GM15510 (cell line): ENCODE results near the gene ZNF579.

Experiments
- POLR2A ChIP-seq: IDR thresholded peaks from 3 replicates; pipeline ENCODE4 v1.6.1; 2011; ENCODE audit warnings: borderline replicate concordance; ENCODE audit not compliant: insufficient read length; ENCODE audit errors: extremely low read depth

The ZNF579 gene

GRCh38 chr19:55591555-55591954, 10.9 kb upstream of the ZNF579 start:
- TF ChIP-seq POLR2A: no peak

DNA sequence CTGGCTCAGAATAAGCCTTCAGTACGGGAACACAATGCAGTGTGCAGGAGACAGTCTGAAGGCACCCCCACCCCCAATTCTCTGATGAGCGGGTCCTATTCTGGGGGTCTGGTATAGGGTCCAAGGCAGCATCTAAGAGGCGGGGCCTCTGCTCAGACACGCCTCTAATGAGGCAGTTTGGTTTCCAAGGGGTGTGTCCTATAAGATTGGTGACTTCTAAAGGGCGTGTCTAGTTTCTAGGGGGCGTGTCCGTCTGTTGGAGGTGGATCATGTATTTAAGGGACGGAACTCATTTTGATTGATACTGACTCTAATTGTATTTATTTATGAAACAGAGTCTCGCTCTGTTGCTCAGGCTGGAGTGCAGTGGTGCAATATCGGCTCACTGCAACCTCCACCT, 10.0 kb upstream of the ZNF579 start:
- TF ChIP-seq POLR2A: no peak

DNA sequence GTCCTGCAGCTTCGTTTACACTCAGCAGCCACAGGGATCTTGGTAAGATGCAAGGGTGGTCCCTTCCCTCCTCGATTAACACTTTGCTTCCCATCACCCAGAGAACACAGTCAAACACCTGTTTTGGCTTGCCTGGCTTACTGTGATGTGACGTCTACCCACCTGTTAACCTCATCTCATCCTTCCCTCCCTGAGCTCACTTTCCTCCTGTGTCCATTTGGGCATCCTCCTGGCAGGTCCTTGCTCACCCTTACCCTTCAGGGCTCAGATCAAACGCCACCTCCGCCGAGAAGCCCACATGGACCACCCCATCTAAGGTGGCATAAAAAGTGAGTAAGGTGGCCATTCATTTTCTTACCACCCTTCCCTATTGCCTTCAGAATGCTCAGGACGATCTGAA, 9.5 kb upstream of the ZNF579 start:
- no peak for TF ChIP-seq POLR2A

GRCh38 chr19:55588738-55589137, 8.1 kb upstream of the ZNF579 start:
- TF ChIP-seq POLR2A: no peak

GRCh38 chr19:55586976-55587668, 6.5 kb upstream of the ZNF579 start:
- no peak for TF ChIP-seq POLR2A

DNA sequence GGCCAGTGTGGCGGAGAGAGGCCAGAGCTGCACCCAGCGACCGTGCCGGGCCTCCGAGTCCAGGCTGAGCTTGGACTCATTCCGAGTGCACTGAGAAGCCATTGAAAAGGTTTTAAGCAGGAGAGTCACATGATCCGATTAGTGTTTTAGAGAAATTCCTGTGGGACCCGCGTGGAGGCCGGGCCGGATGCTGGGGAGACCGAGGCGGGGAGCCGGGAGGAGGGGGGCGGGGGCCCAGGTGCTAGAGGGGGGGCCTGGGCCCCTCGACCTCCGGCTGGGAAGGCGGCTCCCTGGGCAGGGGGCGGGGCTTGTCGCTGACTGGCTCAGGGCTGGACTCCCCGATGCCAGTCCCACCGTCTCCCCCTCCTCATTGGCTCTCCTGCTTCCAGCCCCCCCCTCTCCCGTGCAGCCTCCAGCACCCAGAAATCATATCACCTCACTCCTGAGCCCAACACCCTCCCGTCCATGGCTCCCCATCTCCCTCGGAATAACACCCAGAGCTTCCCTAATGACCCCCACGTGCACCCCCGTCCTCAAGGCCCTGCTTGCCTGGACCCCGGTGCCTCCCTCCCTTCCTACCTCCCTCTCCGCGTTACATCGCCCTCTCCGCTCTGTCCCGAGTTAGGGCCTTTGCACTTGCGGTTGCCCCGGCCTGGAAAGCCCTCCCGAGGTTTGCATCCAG, 5.2 kb upstream of the ZNF579 start:
- TF ChIP-seq POLR2A: no peak

DNA sequence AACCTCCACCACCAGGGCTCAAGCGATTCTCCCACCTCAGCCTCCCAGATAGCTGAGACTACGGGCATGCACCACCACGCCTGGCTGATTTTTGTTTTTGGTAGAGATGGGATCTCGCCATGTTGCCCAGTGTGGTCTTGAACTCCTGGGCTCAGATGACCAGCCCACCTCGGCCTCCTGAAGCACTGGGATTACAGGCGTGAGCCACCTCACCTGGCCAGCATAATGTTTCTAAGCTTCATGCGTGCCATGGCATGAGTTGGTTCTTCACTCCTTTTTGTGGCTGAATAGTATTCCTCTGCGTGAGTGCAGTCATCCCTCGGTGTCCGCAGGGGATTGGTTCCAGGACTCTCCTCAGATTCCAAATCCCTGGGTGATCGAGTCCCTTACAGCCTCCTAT, 4.2 kb upstream of the ZNF579 start:
- no peak for TF ChIP-seq POLR2A

GRCh38 chr19:55581823-55582223, 1.2 kb upstream of the ZNF579 start:
- TF ChIP-seq POLR2A: no peak

DNA sequence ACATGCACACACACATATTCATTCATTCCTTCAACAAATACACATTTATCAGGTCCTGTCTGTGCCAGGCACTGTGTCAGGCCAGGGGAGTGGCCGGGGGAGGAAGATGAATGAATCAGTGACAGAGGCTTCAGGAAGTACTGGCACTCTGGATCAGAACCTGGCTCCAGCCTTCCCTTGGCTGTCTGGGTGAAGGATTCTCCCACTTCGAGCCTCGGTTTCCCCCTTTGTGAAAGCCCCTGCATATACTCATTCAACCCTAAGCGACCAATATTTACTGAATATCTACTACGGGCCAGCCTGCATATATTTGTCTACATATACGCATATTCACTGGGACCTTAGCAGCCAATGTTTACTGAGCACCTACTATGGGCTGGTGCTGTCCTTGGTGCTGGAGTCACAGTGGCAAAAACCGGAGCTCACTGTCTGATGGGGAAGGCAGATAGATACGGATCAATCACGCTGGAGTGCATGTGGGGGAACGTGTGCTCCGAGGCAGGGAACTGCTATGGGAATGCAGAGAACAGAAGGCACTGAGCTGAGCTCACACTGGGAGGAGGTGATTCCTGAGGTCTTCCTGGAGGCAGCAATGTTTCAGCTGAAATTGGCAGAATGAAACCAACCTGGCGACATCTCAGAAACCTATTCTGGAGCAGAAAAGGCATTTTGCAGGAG, 636 bp upstream of the ZNF579 start:
- no peak for TF ChIP-seq POLR2A

GRCh38 chr19:55579766-55580621, 654 bp downstream of the ZNF579 start:
- no peak for TF ChIP-seq POLR2A

- TF ChIP-seq POLR2A: no peak
Measured at GRCh38 chr19:55578761-55579747, 1.6 kb downstream of the ZNF579 start.

GRCh38 chr19:55578031-55578760, 2.5 kb downstream of the ZNF579 start:
- TF ChIP-seq POLR2A: no peak

GRCh38 chr19:55576746-55577145, 3.9 kb downstream of the ZNF579 start:
- TF ChIP-seq POLR2A: no peak
